K562 (cell line): ENCODE results near the gene TMEM30A. TPM values are rescaled to one million over a fixed set of nuclear protein-coding genes. Genes with fewer than 3 reads are reported as not detected.

Experiments used
- ATAC-seq: fragments of 200-7000 bp; cut with Tn5 transposase; 3 replicates; pipeline ENCODE4 v1.9.1; 2020; ENCODE audit warnings: moderate library complexity
- BruUV-seq: library from RNA; stranded (reverse); fragments of 400-500 nt; replicated peaks from 2 replicates; lab custom pipeline; 2021; lab: Mats Ljungman, UMichigan
- CTCF ChIA-PET: fragments of 300-600 bp; formaldehyde crosslinking; extraction: SDS; loops from one replicate; lab custom pipeline; 2021; ENCODE audit warnings: low intra/inter-chr PET ratio; lab: Yijun Ruan, JAX
- POLR2A ChIA-PET: fragments of 300-600, 350-650 bp; sonication (Branson Sonifier 250); formaldehyde crosslinking; extraction: SDS; loops from one replicate; lab custom pipeline; 2021; ENCODE audit warnings: antibody characterized with exemption, inconsistent platforms; lab: Yijun Ruan, JAX
- DNase-seq, 4 experiments: peaks; one replicate each; pipeline versions ENCODE4 v3.0.0 to v3.0.0-alpha.2; 2011 to 2018; ENCODE audit warnings: low spot score in 3 of 4, mixed read lengths in 3 of 4; ENCODE audit errors: extremely low read depth in 1 of 4
- FAIRE-seq: peaks from 2 replicates; lab custom pipeline; 2011; peaks lifted over from hg19 to GRCh38; lab: Jason Lieb, UNC
- H2AFZ ChIP-seq: 2 replicates; pipeline ENCODE4 v1.6.0; 2011; ENCODE audit warnings: low read depth, low read length, control low read depth, inconsistent platforms
- H3K27ac ChIP-seq: fragments of 200-600 bp; 3 replicates; pipeline ENCODE4 v1.8.0; 2011; ENCODE audit warnings: low read depth, mild to moderate bottlenecking, control low read depth, inconsistent platforms, low read length, moderate library complexity, mixed read lengths; ENCODE audit errors: extremely low read depth
- H3K27me3 ChIP-seq, 2 experiments: fragments of 300-600 bp in 1 of 2; 2 replicates in 1 of 2; 3 replicates in 1 of 2; pipeline versions ENCODE4 v1.6.0 to v1.8.0; 2011; ENCODE audit warnings: inconsistent platforms in 2 of 2, low read length in 2 of 2, mild to moderate bottlenecking in 1 of 2, mixed read lengths in 1 of 2, moderate library complexity in 1 of 2; ENCODE audit not compliant: control insufficient read depth in 2 of 2, insufficient read depth in 2 of 2
- H3K36me3 ChIP-seq: fragments of 300-600 bp; 3 replicates; pipeline ENCODE4 v1.8.0; 2011; ENCODE audit warnings: mild to moderate bottlenecking, low read length, inconsistent platforms; ENCODE audit not compliant: control insufficient read depth, insufficient read depth
- H3K4me1 ChIP-seq, 2 experiments: fragments of 200-600 bp in 1 of 2; replicated peaks in 1 of 2; 2 replicates in 1 of 2; 3 replicates in 1 of 2; pipeline versions ENCODE4 v1.5.1 to v1.8.0; 2011; ENCODE audit warnings: inconsistent platforms in 2 of 2, low read length in 2 of 2, mild to moderate bottlenecking in 1 of 2, mixed read lengths in 1 of 2, moderate library complexity in 1 of 2; ENCODE audit not compliant: control insufficient read depth in 2 of 2, insufficient read depth in 2 of 2
- H3K4me2 ChIP-seq: 2 replicates; pipeline ENCODE4 v1.6.1; 2011; ENCODE audit warnings: low read length, control low read depth, inconsistent platforms, mixed read lengths; ENCODE audit not compliant: insufficient read depth
- H3K4me3 ChIP-seq: fragments of 200-600 bp; sonication (generic), shearing (Covaris generic); 2 replicates; pipeline ENCODE4 v1.5.1; 2016; ENCODE audit warnings: control low read depth, inconsistent platforms
- H3K79me2 ChIP-seq: fragments of 200-600 bp; 3 replicates; pipeline ENCODE4 v1.8.0; 2011; ENCODE audit warnings: low read length, inconsistent platforms; ENCODE audit not compliant: control insufficient read depth, insufficient read depth
- H3K9ac ChIP-seq, 2 experiments: 2 replicates each; pipeline versions ENCODE4 v1.6.0 to v1.6.1; 2011; ENCODE audit warnings: low read depth in 2 of 2, low read length in 2 of 2, control low read depth in 1 of 2, inconsistent platforms in 1 of 2, mild to moderate bottlenecking in 1 of 2, mixed read lengths in 1 of 2; ENCODE audit not compliant: insufficient read depth in 1 of 2
- H3K9me1 ChIP-seq: one replicate; pipeline ENCODE4 v1.6.0; 2011; ENCODE audit warnings: inconsistent platforms, mild to moderate bottlenecking, low read length, moderate library complexity; ENCODE audit not compliant: control insufficient read depth, insufficient read depth
- H3K9me3 ChIP-seq: replicated peaks from 2 replicates; pipeline ENCODE4 v1.5.1; 2011; ENCODE audit warnings: low read depth, low read length, inconsistent platforms; ENCODE audit not compliant: control insufficient read depth, insufficient read depth
- H4K20me1 ChIP-seq: replicated peaks from 2 replicates; pipeline ENCODE4 v1.6.1; 2011; ENCODE audit warnings: low read length, inconsistent platforms, mixed read lengths; ENCODE audit not compliant: control insufficient read depth, insufficient read depth
- ZBTB17 ChIP-seq: fragments of 450-650 bp; formaldehyde crosslinking; IDR thresholded peaks from 2 replicates; pipeline ENCODE4 v1.4.0; 2020; ENCODE audit warnings: mild to moderate bottlenecking
- ZNF696 ChIP-seq: fragments of 250-450 bp; sonication (Bioruptor Pico); conservative IDR thresholded peaks from 2 replicates; pipeline ENCODE4 v1.4.0; 2020; ENCODE audit warnings: mild to moderate bottlenecking, moderate library complexity
- WGBS: fragments of 100-300 bp; shearing (Covaris generic); methylation state at CpG from one replicate; pipeline ENCODE4 v1.1.6; 2016; ENCODE audit warnings: low coverage, mixed read lengths; ENCODE audit not compliant: insufficient coverage; ENCODE audit errors: missing lambda C conversion rate; 5-methylcytosine and 5-hydroxymethylcytosine counted together
- in situ Hi-C: fragments of 300-500 bp; cut with MboI; formaldehyde crosslinking; loops from 4 replicates; pipeline ENCODE4 v1.15.0; 2018; ENCODE audit warnings: inconsistent platforms, mixed read lengths
- intact Hi-C: fragments of 100-400 bp; cut with micrococcal nuclease; formaldehyde crosslinking; loops from 2 replicates; pipeline ENCODE4 v1.14.2; 2022
- polyA plus RNA-seq, 8 experiments: library from polyadenylated mRNA; depleted of rRNA in 4 of 8; stranded (reverse) in 5 of 8; unstranded in 3 of 8; fragments of >200 nt; fragmentation: Nextera tagmentation in 2 of 8; fragmentation: Illumina TruSeq in 1 of 8; extraction: Ambion mirVana in 2 of 8; extraction: Trizol in 1 of 8; gene quantifications; 2 replicates each; pipeline versions ENCODE4 v1.2.1 to v1.2.3, GENCODE V29; 2011 to 2014; ENCODE audit warnings: inconsistent platforms in 1 of 8, missing spikeins in 1 of 8
- total RNA-seq, 7 experiments: library from RNA; depleted of rRNA in 6 of 7; stranded (reverse); fragments of >200 nt in 6 of 7; fragmentation: Illumina TruSeq in 2 of 7; extraction: Trizol in 2 of 7; gene quantifications; 2 replicates each; pipeline versions ENCODE4 v1.2.1 to v1.2.3, GENCODE V29; 2011 to 2021; ENCODE audit warnings: low replicate concordance in 1 of 7
- TF ChIP-seq, protein P1 (sequence below): fragments of 450-650 bp; IDR thresholded peaks from 2 replicates; pipeline ENCODE4 v1.6.1; 2016; ENCODE audit warnings: mild to moderate bottlenecking

The TMEM30A gene
- total and polyA plus RNA-seq, 9 of the 15 experiments (the other 6 are each of a cell fraction or from before 2014, with no cell fraction given), result 6.5 to 31.2 (median 16.3) TPM

DNA sequence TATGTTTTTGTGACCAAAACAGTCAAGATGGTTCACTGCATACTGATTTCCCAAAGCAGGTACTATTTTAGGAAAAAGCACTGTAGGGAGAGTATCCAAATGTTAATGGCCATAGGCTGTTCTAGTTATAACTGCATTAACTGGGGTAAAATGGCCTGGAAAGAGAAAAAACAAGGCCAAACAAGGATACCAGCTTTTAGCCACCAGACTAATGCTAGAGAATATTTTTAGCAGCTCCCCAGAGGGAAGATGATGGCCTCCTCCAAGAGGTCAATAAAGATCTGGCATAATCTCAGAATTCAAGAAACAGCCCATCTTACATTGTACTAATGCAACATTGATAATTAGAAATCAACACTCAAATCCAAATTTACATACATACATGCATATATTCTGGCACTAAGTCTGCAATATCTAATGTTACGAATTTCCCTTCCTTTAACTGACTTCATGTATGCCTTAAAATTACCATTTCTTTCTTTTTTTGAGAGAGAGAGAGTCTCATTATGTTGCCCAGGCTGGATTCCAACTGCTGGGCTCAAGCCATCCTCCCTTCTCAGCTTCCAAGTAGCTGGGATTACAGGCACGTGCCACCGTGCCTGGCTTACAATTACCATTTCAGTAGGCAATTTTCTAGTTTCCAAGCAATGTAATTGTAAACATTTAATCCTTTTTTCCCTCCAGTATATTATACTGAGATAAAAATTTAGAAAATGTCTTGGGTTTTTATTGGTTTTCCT is 50.3 kb downstream of the TMEM30A start:
- Histone ChIP-seq H3K27me3 (no peaks in the 10 kb centered on the region), H3K27ac (no peak overlapping the region), H3K9me3 (no peaks in the 10 kb centered on the region), H3K4me3 (no peak overlapping the region), H3K4me2 (no peak overlapping the region), H2AFZ (no peak overlapping the region), H3K79me2 (no peaks in the 10 kb centered on the region), H3K36me3 (peaks cover 21% of the 10 kb centered on the region), H3K9ac (no peak overlapping the region), H4K20me1 (no peaks in the 10 kb centered on the region), H3K9me1 (no peaks in the 10 kb centered on the region), H3K4me1 (no peaks in the 10 kb centered on the region)
- intact Hi-C loops, result no loop called here
- POLR2A ChIA-PET, result no interaction called here
- FAIRE-seq (no peak), ATAC-seq (no peak), DNase-seq (no peak)
- TF ChIP-seq ZNF696 (CRISPR knock-in tag) (no peak), ZBTB17 (no peak)
- TF ChIP-seq, protein P1, sequence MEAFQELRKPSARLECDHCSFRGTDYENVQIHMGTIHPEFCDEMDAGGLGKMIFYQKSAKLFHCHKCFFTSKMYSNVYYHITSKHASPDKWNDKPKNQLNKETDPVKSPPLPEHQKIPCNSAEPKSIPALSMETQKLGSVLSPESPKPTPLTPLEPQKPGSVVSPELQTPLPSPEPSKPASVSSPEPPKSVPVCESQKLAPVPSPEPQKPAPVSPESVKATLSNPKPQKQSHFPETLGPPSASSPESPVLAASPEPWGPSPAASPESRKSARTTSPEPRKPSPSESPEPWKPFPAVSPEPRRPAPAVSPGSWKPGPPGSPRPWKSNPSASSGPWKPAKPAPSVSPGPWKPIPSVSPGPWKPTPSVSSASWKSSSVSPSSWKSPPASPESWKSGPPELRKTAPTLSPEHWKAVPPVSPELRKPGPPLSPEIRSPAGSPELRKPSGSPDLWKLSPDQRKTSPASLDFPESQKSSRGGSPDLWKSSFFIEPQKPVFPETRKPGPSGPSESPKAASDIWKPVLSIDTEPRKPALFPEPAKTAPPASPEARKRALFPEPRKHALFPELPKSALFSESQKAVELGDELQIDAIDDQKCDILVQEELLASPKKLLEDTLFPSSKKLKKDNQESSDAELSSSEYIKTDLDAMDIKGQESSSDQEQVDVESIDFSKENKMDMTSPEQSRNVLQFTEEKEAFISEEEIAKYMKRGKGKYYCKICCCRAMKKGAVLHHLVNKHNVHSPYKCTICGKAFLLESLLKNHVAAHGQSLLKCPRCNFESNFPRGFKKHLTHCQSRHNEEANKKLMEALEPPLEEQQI, result no peak
- in situ Hi-C loops, result no loop called here
- 60% methylated on average over 3 of the region's 3 CpGs for WGBS
- BruUV-seq, result no TSS peak
- CTCF ChIA-PET, result no interaction called here
